HCT116 (cell line): ENCODE measurements around the gene PLCB1. TPM values are rescaled to one million over a fixed set of nuclear protein-coding genes. Genes with fewer than 3 reads are reported as not detected.

ENCODE experiments used
- ATAC-seq: fragments of 200-7000 bp; cut with Tn5 transposase; 2 replicates; pipeline ENCODE4 v1.9.1; 2020; ENCODE audit warnings: mild to moderate bottlenecking, moderate library complexity
- BruUV-seq: library from RNA; stranded (reverse); fragments of 400-500 nt; replicated peaks from 2 replicates; lab custom pipeline; 2021; lab: Mats Ljungman, UMichigan
- CTCF ChIA-PET: fragments of 300-600 bp; sonication (Branson Sonifier 250); formaldehyde crosslinking; loops from one replicate; lab custom pipeline; 2021; ENCODE audit warnings: antibody characterized with exemption; lab: Charles Lee
- POLR2A ChIA-PET: fragments of 300-600, 350-600 bp; sonication (Branson Sonifier 250); formaldehyde crosslinking; loops from one replicate; lab custom pipeline; 2021; ENCODE audit warnings: antibody characterized with exemption; lab: Charles Lee
- RAD21 ChIA-PET, 2 experiments: fragments of 300-600 bp; sonication (Branson Sonifier 250); formaldehyde crosslinking; loops; one replicate each; lab custom pipeline; 2023; ENCODE audit warnings: low total read pairs in 2 of 2; ENCODE audit not compliant: uncharacterized antibody in 2 of 2, unreplicated experiment in 2 of 2, low non-redundant PET in 1 of 2; lab: Charles Lee
- DNase-seq: peaks from one replicate; pipeline ENCODE4 v3.0.0-alpha.2; 2010; ENCODE audit warnings: low read depth, low spot score
- H2AFZ ChIP-seq: fragments of 200-600 bp; shearing (Covaris generic), sonication (generic); 2 replicates; pipeline ENCODE4 v1.6.1; 2017; ENCODE audit warnings: low read depth, mixed run types, mixed read lengths, antibody characterized with exemption, low read length; ENCODE audit not compliant: poor library complexity, severe bottlenecking
- H3K27ac ChIP-seq: 2 replicates; pipeline ENCODE4 v1.5.1; 2012; ENCODE audit warnings: low read depth, low read length
- H3K27me3 ChIP-seq: fragments of 200-600 bp; sonication (generic); 2 replicates; pipeline ENCODE4 v1.6.1; 2016; ENCODE audit warnings: mixed run types, low read length, mixed read lengths; ENCODE audit not compliant: insufficient read depth
- H3K36me3 ChIP-seq, 2 experiments: fragments of 200-500 bp in 1 of 2; fragments of 200-600 bp in 1 of 2; sonication (Bioruptor generic) in 1 of 2; sonication (generic) in 1 of 2; 2 replicates each; pipeline versions ENCODE4 v1.5.1 to v1.6.1; 2014 to 2016; ENCODE audit warnings: low read length in 2 of 2, inconsistent platforms in 1 of 2, mixed read lengths in 1 of 2, mixed run types in 1 of 2; ENCODE audit not compliant: insufficient read depth in 2 of 2, control insufficient read depth in 1 of 2
- H3K4me1 ChIP-seq, 2 experiments: fragments of 200-600 bp in 1 of 2; sonication (generic) in 1 of 2; 2 replicates each; pipeline versions ENCODE4 v1.5.1 to v1.6.1; 2012 to 2017; ENCODE audit warnings: low read length in 2 of 2, inconsistent platforms in 1 of 2, mild to moderate bottlenecking in 1 of 2, mixed read lengths in 1 of 2, mixed run types in 1 of 2, moderate library complexity in 1 of 2; ENCODE audit not compliant: insufficient read depth in 2 of 2, control insufficient read depth in 1 of 2
- H3K4me2 ChIP-seq: fragments of 200-600 bp; sonication (generic); 2 replicates; pipeline ENCODE4 v1.6.1; 2017; ENCODE audit warnings: mixed run types, low read length, mixed read lengths
- H3K4me3 ChIP-seq, 2 experiments: fragments of 200-600 bp in 1 of 2; sonication (generic) in 1 of 2; replicated peaks in 1 of 2; 2 replicates each; pipeline ENCODE4 v1.5.1; 2011 to 2016; ENCODE audit warnings: low read length in 2 of 2, control low read depth in 1 of 2, low read depth in 1 of 2, mild to moderate bottlenecking in 1 of 2, mixed read lengths in 1 of 2, mixed run types in 1 of 2
- H3K79me2 ChIP-seq: fragments of 200-600 bp; sonication (generic); 2 replicates; pipeline ENCODE4 v1.6.1; 2017; ENCODE audit warnings: mild to moderate bottlenecking, mixed run types, low read length, moderate library complexity, mixed read lengths; ENCODE audit not compliant: insufficient read depth
- H3K9ac ChIP-seq: fragments of 200-600 bp; sonication (generic); 2 replicates; pipeline ENCODE4 v1.6.1; 2016; ENCODE audit warnings: low read length, mixed read lengths
- H3K9me2 ChIP-seq: fragments of 200-600 bp; sonication (generic), shearing (Covaris generic); 2 replicates; pipeline ENCODE4 v1.6.1; 2017; ENCODE audit warnings: mixed run types, mild to moderate bottlenecking, moderate library complexity; ENCODE audit not compliant: insufficient read depth
- H3K9me3 ChIP-seq, 2 experiments: fragments of 200-500 bp in 1 of 2; fragments of 200-600 bp in 1 of 2; sonication (Bioruptor generic) in 1 of 2; sonication (generic) in 1 of 2; 2 replicates each; pipeline ENCODE4 v1.6.1; 2014 to 2017; ENCODE audit warnings: low read length in 2 of 2, mixed read lengths in 2 of 2, inconsistent platforms in 1 of 2, low read depth in 1 of 2, mild to moderate bottlenecking in 1 of 2, mixed run types in 1 of 2, moderate library complexity in 1 of 2; ENCODE audit not compliant: control insufficient read depth in 1 of 2, insufficient read depth in 1 of 2
- H4K20me1 ChIP-seq: fragments of 200-600 bp; sonication (generic), shearing (Covaris generic); 2 replicates; pipeline ENCODE4 v1.6.1; 2017; ENCODE audit warnings: mixed run types, mild to moderate bottlenecking, moderate library complexity; ENCODE audit not compliant: insufficient read depth
- ATF3 ChIP-seq: IDR thresholded peaks from 2 replicates; pipeline ENCODE4 v1.6.1; 2012
- CBX3 ChIP-seq: IDR thresholded peaks from 2 replicates; pipeline ENCODE4 v1.6.1; 2012; ENCODE audit warnings: low read depth
- EZH2 ChIP-seq: fragments of 200-600 bp; sonication (generic); IDR thresholded peaks from 2 replicates; pipeline ENCODE4 v1.6.1; 2017; ENCODE audit warnings: antibody characterized with exemption, mixed run types
- EZH2phosphoT487 ChIP-seq: fragments of 200-600 bp; IDR thresholded peaks from 2 replicates; pipeline ENCODE4 v1.6.1; 2018; ENCODE audit warnings: antibody characterized with exemption, borderline replicate concordance
- FOSL1 ChIP-seq: IDR thresholded peaks from 2 replicates; pipeline ENCODE4 v1.6.1; 2012; ENCODE audit warnings: low read depth
- JUND ChIP-seq: IDR thresholded peaks from 2 replicates; pipeline ENCODE4 v1.6.1; 2012
- POLR2AphosphoS5 ChIP-seq: IDR thresholded peaks from 2 replicates; pipeline ENCODE4 v1.6.1; 2011; ENCODE audit warnings: mild to moderate bottlenecking, low read depth, low read length, moderate library complexity
- RAD21 ChIP-seq: IDR thresholded peaks from 2 replicates; pipeline ENCODE4 v1.6.1; 2012; ENCODE audit warnings: low read depth, mild to moderate bottlenecking
- REST ChIP-seq: IDR thresholded peaks from 2 replicates; pipeline ENCODE4 v1.6.1; 2012; ENCODE audit warnings: low read depth
- SIN3A ChIP-seq: IDR thresholded peaks from 2 replicates; pipeline ENCODE4 v1.6.1; 2012; ENCODE audit warnings: low read depth
- SP1 ChIP-seq: IDR thresholded peaks from 2 replicates; pipeline ENCODE4 v1.6.1; 2012; ENCODE audit warnings: low read depth
- ZNF274 ChIP-seq: fragments of 200-500 bp; sonication (Bioruptor generic); IDR thresholded peaks from 2 replicates; pipeline ENCODE4 v1.6.1; 2014; ENCODE audit warnings: mild to moderate bottlenecking, low read depth, low read length, inconsistent platforms
- intact Hi-C: fragments of 100-400 bp; cut with micrococcal nuclease; formaldehyde crosslinking; loops from 2 replicates; pipeline ENCODE4 v1.10.0; 2022
- total RNA-seq: library from RNA; stranded (reverse); gene quantifications from one replicate; pipeline ENCODE4 v1.2.1, GENCODE V29; 2021; ENCODE audit not compliant: unreplicated experiment
- TF ChIP-seq, protein P1 (sequence below), 3 experiments: fragments of 200-600 bp in 1 of 3; sonication (generic) in 1 of 3; IDR thresholded peaks in 2 of 3; conservative IDR thresholded peaks in 1 of 3; 2 replicates each; pipeline ENCODE4 v1.5.1; 2012 to 2017; ENCODE audit warnings: low read depth in 2 of 3, low read length in 2 of 3, antibody characterized with exemption in 1 of 3, borderline replicate concordance in 1 of 3, control low read depth in 1 of 3, mild to moderate bottlenecking in 1 of 3, mixed read lengths in 1 of 3, mixed run types in 1 of 3, moderate library complexity in 1 of 3; ENCODE audit not compliant: insufficient read depth in 1 of 3
- TF ChIP-seq, protein P2 (sequence below): IDR thresholded peaks from 2 replicates; pipeline ENCODE4 v1.6.1; 2011; ENCODE audit warnings: mild to moderate bottlenecking, low read length, moderate library complexity; ENCODE audit not compliant: insufficient replicate concordance; ENCODE audit errors: extremely low read depth

The PLCB1 gene
- total RNA-seq, 1 experiment from 2014 or later: 15.8 TPM

GRCh38 chr20:8265588-8265987 is 133.5 kb downstream of the PLCB1 start (continued):
- no peak for TF ChIP-seq CBX3
- no peak for TF ChIP-seq SP1
- no peak for TF ChIP-seq FOSL1

GRCh38 chr20:8267009-8267408 is 134.9 kb downstream of the PLCB1 start:
- no peaks in the 10 kb centered on the region for H3K9me2 ChIP-seq
- no peak overlapping the region for H3K4me2 ChIP-seq
- ChIA-PET RAD21 (no interaction called here), POLR2A (no interaction called here), CTCF (no interaction called here)
- no peak overlapping the region for H3K4me3 ChIP-seq
- no peaks in the 10 kb centered on the region for H3K79me2 ChIP-seq
- TF ChIP-seq REST (no peak), EZH2 (no peak), JUND (no peak), POLR2AphosphoS5 (no peak), RAD21 (no peak), SIN3A (no peak), ZNF274 (no peak), SP1 (no peak), FOSL1 (no peak), ATF3 (no peak), EZH2phosphoT487 (no peak)
- TF ChIP-seq, protein P1, sequence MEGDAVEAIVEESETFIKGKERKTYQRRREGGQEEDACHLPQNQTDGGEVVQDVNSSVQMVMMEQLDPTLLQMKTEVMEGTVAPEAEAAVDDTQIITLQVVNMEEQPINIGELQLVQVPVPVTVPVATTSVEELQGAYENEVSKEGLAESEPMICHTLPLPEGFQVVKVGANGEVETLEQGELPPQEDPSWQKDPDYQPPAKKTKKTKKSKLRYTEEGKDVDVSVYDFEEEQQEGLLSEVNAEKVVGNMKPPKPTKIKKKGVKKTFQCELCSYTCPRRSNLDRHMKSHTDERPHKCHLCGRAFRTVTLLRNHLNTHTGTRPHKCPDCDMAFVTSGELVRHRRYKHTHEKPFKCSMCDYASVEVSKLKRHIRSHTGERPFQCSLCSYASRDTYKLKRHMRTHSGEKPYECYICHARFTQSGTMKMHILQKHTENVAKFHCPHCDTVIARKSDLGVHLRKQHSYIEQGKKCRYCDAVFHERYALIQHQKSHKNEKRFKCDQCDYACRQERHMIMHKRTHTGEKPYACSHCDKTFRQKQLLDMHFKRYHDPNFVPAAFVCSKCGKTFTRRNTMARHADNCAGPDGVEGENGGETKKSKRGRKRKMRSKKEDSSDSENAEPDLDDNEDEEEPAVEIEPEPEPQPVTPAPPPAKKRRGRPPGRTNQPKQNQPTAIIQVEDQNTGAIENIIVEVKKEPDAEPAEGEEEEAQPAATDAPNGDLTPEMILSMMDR (IDR thresholded peaks at IDR 0.05 in 2 of 3, conservative IDR thresholded peaks at IDR 0.05 in 1 of 3; ENCODE audit: borderline replicate concordance in 1 of 3, insufficient read depth in 1 of 3, low read depth in 2 of 3, low read length in 2 of 3): no peak
- TF ChIP-seq, protein P2, sequence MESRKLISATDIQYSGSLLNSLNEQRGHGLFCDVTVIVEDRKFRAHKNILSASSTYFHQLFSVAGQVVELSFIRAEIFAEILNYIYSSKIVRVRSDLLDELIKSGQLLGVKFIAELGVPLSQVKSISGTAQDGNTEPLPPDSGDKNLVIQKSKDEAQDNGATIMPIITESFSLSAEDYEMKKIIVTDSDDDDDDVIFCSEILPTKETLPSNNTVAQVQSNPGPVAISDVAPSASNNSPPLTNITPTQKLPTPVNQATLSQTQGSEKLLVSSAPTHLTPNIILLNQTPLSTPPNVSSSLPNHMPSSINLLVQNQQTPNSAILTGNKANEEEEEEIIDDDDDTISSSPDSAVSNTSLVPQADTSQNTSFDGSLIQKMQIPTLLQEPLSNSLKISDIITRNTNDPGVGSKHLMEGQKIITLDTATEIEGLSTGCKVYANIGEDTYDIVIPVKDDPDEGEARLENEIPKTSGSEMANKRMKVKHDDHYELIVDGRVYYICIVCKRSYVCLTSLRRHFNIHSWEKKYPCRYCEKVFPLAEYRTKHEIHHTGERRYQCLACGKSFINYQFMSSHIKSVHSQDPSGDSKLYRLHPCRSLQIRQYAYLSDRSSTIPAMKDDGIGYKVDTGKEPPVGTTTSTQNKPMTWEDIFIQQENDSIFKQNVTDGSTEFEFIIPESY: no peak
- H4K20me1 ChIP-seq: no peaks in the 10 kb centered on the region
- ATAC-seq: no peak
- intact Hi-C loops: no loop called here
- no peaks in the 10 kb centered on the region for H3K27me3 ChIP-seq
- no TSS peak for BruUV-seq
- H3K9ac ChIP-seq: no peak overlapping the region
- H2AFZ ChIP-seq: no peak overlapping the region
- H3K36me3 ChIP-seq: no peaks in the 10 kb centered on the region
- no peaks in the 10 kb centered on the region for H3K9me3 ChIP-seq
- no peaks in the 10 kb centered on the region for H3K4me1 ChIP-seq
- H3K27ac ChIP-seq: no peak overlapping the region
- DNase-seq: no peak
